Thoracic aorta (tissue), 2 donors: ENCODE measurements around the gene SOX5. TPM values are rescaled to one million over a fixed set of nuclear protein-coding genes. Genes with fewer than 3 reads are reported as not detected.
"Not testable (repeated sequence)": the region's sequence is repeated elsewhere in the genome, so short reads cannot be mapped to it uniquely, and the experiment has no call there.

Experiments used
- ATAC-seq: fragments of 150-250 bp; one replicate; pipeline ENCODE4 v1.8.0; 2017; ENCODE audit warnings: low read depth; ENCODE audit not compliant: insufficient number of reproducible peaks, low FRiP score
- DNase-seq: peaks from one replicate; pipeline ENCODE4 v3.0.0-alpha.2; 2020; ENCODE audit warnings: low spot score
- H3K27ac ChIP-seq, 2 donors: fragments of 200-600 bp; sonication (generic); 1 replicate in 1 of 2; 2 replicates in 1 of 2; pipeline ENCODE4 v1.5.1; 2016; ENCODE audit warnings: mild to moderate bottlenecking in 2 of 2, moderate library complexity in 2 of 2
- H3K27me3 ChIP-seq: fragments of 200-600 bp; sonication (generic); replicated peaks from 2 replicates; pipeline ENCODE4 v1.6.0; 2016; ENCODE audit warnings: mild to moderate bottlenecking; ENCODE audit not compliant: insufficient read depth
- H3K36me3 ChIP-seq: fragments of 200-600 bp; sonication (generic); one replicate; pipeline ENCODE4 v1.5.1; 2016
- H3K4me1 ChIP-seq, 2 donors: fragments of 200-600 bp; sonication (generic); 1 replicate in 1 of 2; 2 replicates in 1 of 2; pipeline versions ENCODE4 v1.5.1 to v1.6.0; 2016; ENCODE audit warnings: low read depth in 2 of 2, mild to moderate bottlenecking in 1 of 2; ENCODE audit not compliant: control insufficient read depth in 1 of 2
- H3K4me3 ChIP-seq: fragments of 200-600 bp; sonication (generic); 2 replicates; pipeline ENCODE4 v1.5.1; 2016; ENCODE audit warnings: mild to moderate bottlenecking
- H3K9me3 ChIP-seq: fragments of 200-600 bp; sonication (generic); 2 replicates; pipeline ENCODE4 v1.5.1; 2016
- total RNA-seq, 2 donors: library from RNA; depleted of rRNA; stranded (reverse); fragments of >200 nt; gene quantifications; one replicate each; pipeline versions ENCODE4 v1.1.0 to v1.2.3, GENCODE V29; 2016
- TF ChIP-seq, protein P1 (sequence below): fragments of 200-600 bp; sonication (generic); IDR thresholded peaks from one replicate; pipeline ENCODE4 v1.5.1; 2019; ENCODE audit warnings: antibody characterized with exemption

Gene SOX5
- total RNA-seq, 2 donors from 2014 or later: 36.8 to 37.0 TPM

DNA sequence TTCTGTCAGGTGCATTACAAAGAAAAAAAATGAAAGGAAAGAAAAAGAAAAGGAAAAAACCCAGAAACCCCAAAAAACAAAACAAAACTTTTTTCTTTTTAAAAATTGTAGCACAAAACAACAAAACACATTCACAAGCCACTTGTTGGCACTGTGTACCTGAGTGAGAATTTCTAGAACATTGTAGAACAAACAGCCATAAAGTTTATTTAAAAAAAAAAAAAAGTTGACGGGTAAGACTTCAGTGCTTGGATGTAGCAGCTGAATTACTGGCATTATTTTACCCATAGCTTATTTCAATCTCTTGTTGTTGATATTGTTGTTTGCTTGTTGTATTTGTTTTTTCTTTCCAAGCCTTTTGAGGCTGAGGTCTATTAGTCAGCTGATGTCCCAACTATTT, 415.8 kb downstream of the SOX5 start:
- ATAC-seq: no peak
- TF ChIP-seq, protein P1, sequence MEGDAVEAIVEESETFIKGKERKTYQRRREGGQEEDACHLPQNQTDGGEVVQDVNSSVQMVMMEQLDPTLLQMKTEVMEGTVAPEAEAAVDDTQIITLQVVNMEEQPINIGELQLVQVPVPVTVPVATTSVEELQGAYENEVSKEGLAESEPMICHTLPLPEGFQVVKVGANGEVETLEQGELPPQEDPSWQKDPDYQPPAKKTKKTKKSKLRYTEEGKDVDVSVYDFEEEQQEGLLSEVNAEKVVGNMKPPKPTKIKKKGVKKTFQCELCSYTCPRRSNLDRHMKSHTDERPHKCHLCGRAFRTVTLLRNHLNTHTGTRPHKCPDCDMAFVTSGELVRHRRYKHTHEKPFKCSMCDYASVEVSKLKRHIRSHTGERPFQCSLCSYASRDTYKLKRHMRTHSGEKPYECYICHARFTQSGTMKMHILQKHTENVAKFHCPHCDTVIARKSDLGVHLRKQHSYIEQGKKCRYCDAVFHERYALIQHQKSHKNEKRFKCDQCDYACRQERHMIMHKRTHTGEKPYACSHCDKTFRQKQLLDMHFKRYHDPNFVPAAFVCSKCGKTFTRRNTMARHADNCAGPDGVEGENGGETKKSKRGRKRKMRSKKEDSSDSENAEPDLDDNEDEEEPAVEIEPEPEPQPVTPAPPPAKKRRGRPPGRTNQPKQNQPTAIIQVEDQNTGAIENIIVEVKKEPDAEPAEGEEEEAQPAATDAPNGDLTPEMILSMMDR: no peak
- H3K36me3 ChIP-seq: no peaks in the 10 kb centered on the region
- H3K9me3 ChIP-seq: no peaks in the 10 kb centered on the region
- no peaks in the 10 kb centered on the region for H3K27me3 ChIP-seq
- no peak overlapping the region for H3K4me3 ChIP-seq
- H3K4me1 ChIP-seq: peaks cover 0 to 5% of the 10 kb centered on the region in 2 donors
- no peak for DNase-seq
- H3K27ac ChIP-seq: no peak overlapping the region

DNA sequence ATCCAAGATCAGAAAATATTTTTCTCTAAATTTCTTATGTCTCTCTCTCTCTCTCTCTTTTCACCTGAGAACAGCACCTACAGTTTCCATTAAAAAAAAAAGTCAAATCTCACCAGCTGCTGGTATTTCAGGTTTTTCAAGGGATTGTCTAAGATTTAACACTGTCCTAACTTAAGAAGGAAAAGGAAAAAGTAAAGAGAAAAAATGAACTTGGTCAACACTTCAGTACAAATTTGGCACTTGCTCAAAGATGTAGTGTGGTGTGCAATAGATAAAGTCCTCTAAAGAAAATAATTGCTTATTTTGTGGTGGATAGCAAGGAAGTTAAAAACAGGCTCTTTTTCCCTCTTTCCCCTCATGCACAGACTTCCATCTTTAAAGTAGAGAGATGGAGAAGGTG, 416.2 kb downstream of the SOX5 start:
- Histone ChIP-seq H3K27me3 (no peaks in the 10 kb centered on the region), H3K9me3 (no peaks in the 10 kb centered on the region), H3K4me3 (no peak overlapping the region), H3K27ac (no peak overlapping the region), H3K4me1 (peaks cover 0 to 5% of the 10 kb centered on the region in 2 donors), H3K36me3 (no peaks in the 10 kb centered on the region)
- TF ChIP-seq, protein P1: no peak
- ATAC-seq: no peak
- no peak for DNase-seq

DNA sequence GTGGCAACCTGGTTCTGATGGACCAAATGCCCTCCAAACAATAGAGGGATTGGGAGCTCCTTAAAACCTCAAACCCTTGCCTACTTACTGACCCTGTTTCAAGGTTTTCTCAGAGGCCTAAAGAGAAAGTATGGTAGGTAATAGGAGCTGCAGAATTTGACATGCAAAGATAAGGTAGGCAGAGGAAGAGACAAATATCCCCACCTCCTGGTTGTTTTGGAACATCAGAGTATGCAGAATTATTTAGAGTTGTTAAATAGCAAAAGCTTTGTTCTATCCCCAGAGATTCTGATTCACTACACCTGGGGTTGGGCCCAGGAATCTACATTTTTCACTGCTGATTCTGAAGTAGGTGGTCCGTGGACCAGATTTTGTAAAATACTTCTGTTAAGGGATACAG, 421.2 kb downstream of the SOX5 start:
- Histone ChIP-seq H3K27ac (no peak overlapping the region), H3K4me1 (peaks cover 0 to 5% of the 10 kb centered on the region in 2 donors), H3K36me3 (no peaks in the 10 kb centered on the region), H3K9me3 (peaks cover 3% of the 10 kb centered on the region), H3K27me3 (no peaks in the 10 kb centered on the region), H3K4me3 (no peak overlapping the region)
- TF ChIP-seq, protein P1: no peak
- DNase-seq: no peak
- ATAC-seq: no peak

DNA sequence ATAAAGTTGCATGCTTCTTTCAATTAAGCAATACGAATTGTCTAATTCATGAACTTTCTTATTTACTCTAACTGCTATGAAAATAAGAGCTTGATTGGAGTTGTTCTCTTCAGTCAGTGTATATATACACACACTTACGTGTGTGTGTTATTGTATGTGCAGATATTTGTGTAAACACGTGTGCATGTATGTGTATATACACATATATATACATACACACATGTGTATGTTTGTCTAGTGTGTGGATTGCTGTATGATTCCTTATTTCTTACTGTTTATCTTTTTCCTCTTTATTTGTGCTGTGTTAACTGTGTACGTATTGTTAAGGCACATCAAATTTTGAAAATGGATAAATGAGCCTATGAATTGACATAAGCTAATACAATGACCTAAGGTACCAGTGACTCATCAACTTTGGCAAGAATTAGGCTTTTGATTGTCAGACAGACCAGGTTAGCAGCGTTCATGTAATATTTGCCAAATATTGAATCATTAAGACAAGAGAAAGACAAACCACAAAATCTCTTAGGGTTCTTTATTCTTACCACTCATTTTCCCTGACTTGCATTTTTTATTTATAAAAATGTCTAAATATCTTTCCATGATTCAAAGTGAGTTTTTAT, 423.9 kb downstream of the SOX5 start:
- H3K4me1 ChIP-seq: peaks cover 0 to 5% of the 10 kb centered on the region in 2 donors
- H3K27ac ChIP-seq: no peak overlapping the region
- peaks cover 7% of the 10 kb centered on the region for H3K9me3 ChIP-seq
- no peak for DNase-seq
- TF ChIP-seq, protein P1: no peak
- H3K4me3 ChIP-seq: no peak overlapping the region
- H3K36me3 ChIP-seq: no peaks in the 10 kb centered on the region
- no peak for ATAC-seq
- no peaks in the 10 kb centered on the region for H3K27me3 ChIP-seq

DNA sequence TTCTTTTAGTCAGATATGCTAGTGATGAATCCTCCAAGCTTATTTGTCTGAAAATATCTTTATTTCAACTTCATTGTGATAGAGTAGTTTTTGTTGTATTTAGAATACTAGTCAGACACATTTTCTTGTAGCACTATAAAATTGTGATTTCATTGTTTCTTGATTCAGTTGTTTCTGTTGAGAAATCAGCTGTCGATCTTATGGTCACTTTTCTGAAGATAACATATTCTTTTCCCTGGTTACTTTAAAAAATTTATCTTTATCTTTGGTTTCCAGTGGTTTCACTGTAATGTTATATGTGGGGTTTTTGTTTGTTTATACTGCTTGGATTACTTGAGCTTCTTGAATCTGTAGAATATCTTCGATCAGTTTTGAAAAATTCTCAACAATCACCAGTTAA, 426.1 kb downstream of the SOX5 start:
- no peak for ATAC-seq
- H3K36me3 ChIP-seq: no peaks in the 10 kb centered on the region

DNA sequence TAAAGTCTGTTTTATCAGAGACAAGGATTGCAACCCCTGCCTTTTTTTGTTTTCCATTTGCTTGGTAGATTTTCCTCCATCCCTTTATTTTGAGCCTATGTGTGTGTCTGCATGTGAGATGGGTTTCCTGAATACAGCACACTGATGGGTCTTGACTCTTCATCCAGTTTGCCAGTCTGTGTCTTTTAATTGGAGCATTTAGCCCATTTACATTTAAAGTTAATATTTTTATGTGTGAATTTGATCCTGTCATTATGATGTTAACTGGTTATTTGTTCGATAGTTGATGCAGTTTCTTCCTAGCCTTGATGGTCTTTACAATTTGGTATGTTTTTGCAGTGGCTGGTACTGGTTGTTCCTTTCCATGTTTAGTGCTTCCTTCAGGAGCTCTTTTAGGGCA, 430.0 kb downstream of the SOX5 start:
- not testable (repeated sequence) for H3K4me1 ChIP-seq, H3K9me3 ChIP-seq, ATAC-seq, H3K36me3 ChIP-seq, DNase-seq, H3K27ac ChIP-seq, H3K27me3 ChIP-seq, H3K4me3 ChIP-seq

More for the DNA sequence above, 426.1 kb downstream of the SOX5 start:
- no peak for DNase-seq
- H3K27me3 ChIP-seq: no peaks in the 10 kb centered on the region
- TF ChIP-seq, protein P1: no peak
- no peak overlapping the region for H3K4me3 ChIP-seq
- peaks cover 7% of the 10 kb centered on the region for H3K9me3 ChIP-seq
- no peak overlapping the region for H3K27ac ChIP-seq
- H3K4me1 ChIP-seq: no peaks in the 10 kb centered on the region

DNA sequence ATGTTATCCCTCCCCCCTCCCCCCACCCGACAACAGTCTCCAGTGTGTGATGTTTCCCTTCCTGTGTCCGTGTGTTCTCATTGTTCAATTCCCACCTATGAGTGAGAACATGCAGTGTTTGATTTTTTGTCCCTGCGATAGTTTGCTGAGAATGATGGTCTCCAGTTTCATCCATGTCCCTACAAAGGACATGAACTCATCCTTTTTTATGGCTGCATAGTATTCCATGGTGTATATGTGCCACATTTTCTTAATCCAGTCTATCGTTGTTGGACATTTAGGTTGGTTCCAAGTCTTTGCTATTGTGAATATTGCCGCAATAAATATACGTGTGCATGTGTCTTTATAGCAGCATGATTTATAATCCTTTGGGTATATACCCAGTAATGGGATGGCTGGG, 433.7 kb downstream of the SOX5 start:
- not testable (repeated sequence) for DNase-seq, H3K4me1 ChIP-seq, H3K27ac ChIP-seq, ATAC-seq, H3K36me3 ChIP-seq, H3K9me3 ChIP-seq, H3K27me3 ChIP-seq, H3K4me3 ChIP-seq
